Measurements from ENCODE around the gene ABCA4. TPM values are rescaled to one million over a fixed set of nuclear protein-coding genes. Genes with fewer than 3 reads are reported as not detected.

Gene ABCA4
- total RNA-seq, 1 experiment from 2014 or later, result 1.5 TPM

DNA sequence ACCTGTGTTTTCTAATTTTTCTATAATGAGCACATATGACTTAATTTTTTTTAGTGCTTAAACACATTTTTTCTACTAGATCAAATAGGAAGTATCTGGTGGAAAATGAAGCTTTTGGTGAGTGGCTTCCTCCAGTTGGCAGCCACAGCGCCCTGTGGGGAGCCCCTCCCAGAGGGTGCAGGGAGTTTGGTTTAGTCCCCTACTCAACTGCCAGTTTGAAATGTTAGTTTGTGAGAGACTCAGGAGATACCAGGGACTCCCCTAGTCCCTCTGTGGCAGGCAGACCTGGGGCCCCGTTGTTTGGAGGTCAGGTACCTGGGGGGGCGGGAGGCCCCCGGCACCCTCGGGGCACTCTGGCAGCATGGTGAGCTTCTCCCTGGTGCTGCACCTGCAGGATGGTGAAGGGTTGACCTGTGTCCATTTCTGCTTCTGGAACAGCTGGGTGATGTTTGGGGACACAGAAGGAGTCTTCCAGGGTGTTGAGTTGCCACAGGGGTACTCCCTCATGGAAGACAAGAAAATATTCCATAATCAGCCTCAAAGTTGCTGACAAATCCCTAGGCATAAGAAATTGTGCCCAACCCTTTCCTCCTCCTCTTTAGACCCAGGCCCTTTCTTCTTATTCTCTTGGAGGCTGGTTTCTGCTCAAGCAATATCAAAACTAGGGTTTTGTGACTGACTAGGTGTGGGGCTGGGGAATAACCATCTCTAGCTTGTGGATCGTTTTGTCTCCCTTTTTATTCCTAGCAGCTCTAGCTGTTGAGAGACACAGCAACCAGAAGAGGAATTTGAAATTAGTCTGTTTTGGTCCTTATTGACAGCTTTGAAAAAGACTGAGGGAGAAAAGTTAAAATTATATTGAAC lies 91.6 kb downstream of the ABCA4 start:
- Histone ChIP-seq H3K27ac (ENCODE audit: low read length) (no peak overlapping the region; the same call in 1 of the 2 replicates), H3K27me3 (ENCODE audit: control insufficient read depth, insufficient read depth, low read length) (no peaks in the 10 kb centered on the region), H3K36me3 (ENCODE audit: control insufficient read depth, insufficient read depth, low read length) (no peaks in the 10 kb centered on the region), H3K4me3 (ENCODE audit: low read depth in 2 of 2, low read length in 2 of 2) (no peak overlapping the region), H3K4me1 (ENCODE audit: control insufficient read depth, insufficient read depth, low read length) (peaks cover 10% of the 10 kb centered on the region), H3K9me3 (ENCODE audit: control insufficient read depth, insufficient read depth, low read depth, low read length) (no peaks in the 10 kb centered on the region)
- no peak for ATAC-seq
- ChIA-PET CTCF (interaction anchor here (1.5 kb wide), 1 partner anchor 10 kb away, joined by 3 read pairs; no protein-coding TSS in a partner anchor), POLR2A (no interaction called here)
- TF ChIP-seq SIN3A (IDR thresholded peaks at IDR 0.05; ENCODE audit: borderline replicate concordance, insufficient read depth, low read depth, low read length) (no peak), TCF7L2 (IDR thresholded peaks at IDR 0.05; ENCODE audit: low read depth, low read length) (no peak), POLR2AphosphoS5 (IDR thresholded peaks at IDR 0.05; ENCODE audit: low read depth, low read length) (no peak)
- TF ChIP-seq, protein P1, sequence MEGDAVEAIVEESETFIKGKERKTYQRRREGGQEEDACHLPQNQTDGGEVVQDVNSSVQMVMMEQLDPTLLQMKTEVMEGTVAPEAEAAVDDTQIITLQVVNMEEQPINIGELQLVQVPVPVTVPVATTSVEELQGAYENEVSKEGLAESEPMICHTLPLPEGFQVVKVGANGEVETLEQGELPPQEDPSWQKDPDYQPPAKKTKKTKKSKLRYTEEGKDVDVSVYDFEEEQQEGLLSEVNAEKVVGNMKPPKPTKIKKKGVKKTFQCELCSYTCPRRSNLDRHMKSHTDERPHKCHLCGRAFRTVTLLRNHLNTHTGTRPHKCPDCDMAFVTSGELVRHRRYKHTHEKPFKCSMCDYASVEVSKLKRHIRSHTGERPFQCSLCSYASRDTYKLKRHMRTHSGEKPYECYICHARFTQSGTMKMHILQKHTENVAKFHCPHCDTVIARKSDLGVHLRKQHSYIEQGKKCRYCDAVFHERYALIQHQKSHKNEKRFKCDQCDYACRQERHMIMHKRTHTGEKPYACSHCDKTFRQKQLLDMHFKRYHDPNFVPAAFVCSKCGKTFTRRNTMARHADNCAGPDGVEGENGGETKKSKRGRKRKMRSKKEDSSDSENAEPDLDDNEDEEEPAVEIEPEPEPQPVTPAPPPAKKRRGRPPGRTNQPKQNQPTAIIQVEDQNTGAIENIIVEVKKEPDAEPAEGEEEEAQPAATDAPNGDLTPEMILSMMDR (IDR thresholded peaks at IDR 0.05), result no peak
- TF ChIP-seq, protein P2, sequence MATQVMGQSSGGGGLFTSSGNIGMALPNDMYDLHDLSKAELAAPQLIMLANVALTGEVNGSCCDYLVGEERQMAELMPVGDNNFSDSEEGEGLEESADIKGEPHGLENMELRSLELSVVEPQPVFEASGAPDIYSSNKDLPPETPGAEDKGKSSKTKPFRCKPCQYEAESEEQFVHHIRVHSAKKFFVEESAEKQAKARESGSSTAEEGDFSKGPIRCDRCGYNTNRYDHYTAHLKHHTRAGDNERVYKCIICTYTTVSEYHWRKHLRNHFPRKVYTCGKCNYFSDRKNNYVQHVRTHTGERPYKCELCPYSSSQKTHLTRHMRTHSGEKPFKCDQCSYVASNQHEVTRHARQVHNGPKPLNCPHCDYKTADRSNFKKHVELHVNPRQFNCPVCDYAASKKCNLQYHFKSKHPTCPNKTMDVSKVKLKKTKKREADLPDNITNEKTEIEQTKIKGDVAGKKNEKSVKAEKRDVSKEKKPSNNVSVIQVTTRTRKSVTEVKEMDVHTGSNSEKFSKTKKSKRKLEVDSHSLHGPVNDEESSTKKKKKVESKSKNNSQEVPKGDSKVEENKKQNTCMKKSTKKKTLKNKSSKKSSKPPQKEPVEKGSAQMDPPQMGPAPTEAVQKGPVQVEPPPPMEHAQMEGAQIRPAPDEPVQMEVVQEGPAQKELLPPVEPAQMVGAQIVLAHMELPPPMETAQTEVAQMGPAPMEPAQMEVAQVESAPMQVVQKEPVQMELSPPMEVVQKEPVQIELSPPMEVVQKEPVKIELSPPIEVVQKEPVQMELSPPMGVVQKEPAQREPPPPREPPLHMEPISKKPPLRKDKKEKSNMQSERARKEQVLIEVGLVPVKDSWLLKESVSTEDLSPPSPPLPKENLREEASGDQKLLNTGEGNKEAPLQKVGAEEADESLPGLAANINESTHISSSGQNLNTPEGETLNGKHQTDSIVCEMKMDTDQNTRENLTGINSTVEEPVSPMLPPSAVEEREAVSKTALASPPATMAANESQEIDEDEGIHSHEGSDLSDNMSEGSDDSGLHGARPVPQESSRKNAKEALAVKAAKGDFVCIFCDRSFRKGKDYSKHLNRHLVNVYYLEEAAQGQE (IDR thresholded peaks at IDR 0.05; ENCODE audit: insufficient read depth in 1 of 2, low read depth in 2 of 2, low read length in 1 of 2), result no peak
- intact Hi-C loops (cut with micrococcal nuclease; ENCODE audit: unreplicated experiment) (no loop called here), in situ Hi-C loops (cut with HindIII; ENCODE audit: low pct_unique_long_range_greater_than_20kb, low sequenced_read_pairs) (no loop called here)
- BruUV-seq (replicated peaks), result no TSS peak
- no peak for DNase-seq (ENCODE audit: low read depth, low spot score)

DNA sequence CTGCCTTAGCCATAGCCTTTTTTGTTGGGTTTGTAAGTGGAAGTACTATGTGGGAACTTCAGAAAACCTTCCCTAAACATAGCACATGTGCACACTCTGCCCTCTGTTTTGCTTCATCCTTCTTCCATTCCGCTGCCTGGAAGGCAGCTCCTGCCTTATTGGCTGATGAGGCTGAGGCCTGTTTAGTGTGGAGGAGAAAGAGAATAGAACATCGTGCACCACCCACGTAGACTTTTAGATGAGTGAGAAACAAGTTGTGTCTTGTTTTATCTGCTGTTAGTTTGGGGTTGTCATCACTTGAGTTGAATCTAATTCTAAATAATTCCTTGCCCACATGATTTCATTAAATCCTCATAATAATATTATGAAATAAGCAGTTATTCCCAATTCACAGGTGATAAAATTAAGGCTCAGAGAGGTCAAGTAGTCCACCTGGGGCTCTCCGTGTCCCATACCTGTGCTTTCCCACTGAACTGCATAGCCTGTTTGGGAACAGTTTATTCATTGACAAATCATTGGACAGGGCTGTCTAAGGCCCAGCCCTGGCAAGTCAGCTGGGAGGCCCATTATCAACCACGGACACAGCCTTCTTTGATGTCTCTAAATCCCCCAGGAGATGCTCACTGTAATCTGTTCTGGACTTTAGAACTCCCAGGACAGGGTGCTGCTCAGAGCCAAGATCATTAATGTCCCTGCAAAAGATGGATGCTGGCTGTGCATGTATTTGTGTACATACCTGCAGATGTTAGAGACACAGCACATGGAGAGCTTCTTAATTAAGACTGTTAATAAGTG lies 93.0 kb downstream of the ABCA4 start:
- intact Hi-C loops (cut with micrococcal nuclease; ENCODE audit: unreplicated experiment) (loop anchor here (2.0 kb wide), 1 partner anchor 309 kb away; no protein-coding TSS in a partner anchor), in situ Hi-C loops (cut with HindIII; ENCODE audit: low pct_unique_long_range_greater_than_20kb, low sequenced_read_pairs) (no loop called here)
- H3K4me3 ChIP-seq (ENCODE audit: low read depth in 2 of 2, low read length in 2 of 2), result no peak overlapping the region
- ChIA-PET POLR2A (interaction anchor here (0.7 kb wide), 1 partner anchor 112 kb away, joined by 3 read pairs; no protein-coding TSS in a partner anchor), CTCF (interaction anchor here (0.9 kb wide), 1 partner anchor 308 kb away, joined by 3 read pairs; no protein-coding TSS in a partner anchor)
- H3K27ac ChIP-seq (ENCODE audit: low read length), result peak overlapping the region; percentile 88; the same call in 1 of the 2 replicates
- ATAC-seq (no peak), DNase-seq (ENCODE audit: low read depth, low spot score) (no peak)
- H3K4me1 ChIP-seq (ENCODE audit: control insufficient read depth, insufficient read depth, low read length), result peaks cover 15% of the 10 kb centered on the region
- BruUV-seq (replicated peaks), result no TSS peak
- TF ChIP-seq POLR2AphosphoS5 (IDR thresholded peaks at IDR 0.05; ENCODE audit: low read depth, low read length), result no peak
- TF ChIP-seq, protein P2 (IDR thresholded peaks at IDR 0.05; ENCODE audit: insufficient read depth in 1 of 2, low read depth in 2 of 2, low read length in 1 of 2), result no peak
- TF ChIP-seq SIN3A (IDR thresholded peaks at IDR 0.05; ENCODE audit: borderline replicate concordance, insufficient read depth, low read depth, low read length), result no peak
- no peak for TF ChIP-seq TCF7L2 (IDR thresholded peaks at IDR 0.05; ENCODE audit: low read depth, low read length)
- TF ChIP-seq, protein P1 (IDR thresholded peaks at IDR 0.05), result no peak
- H3K36me3 ChIP-seq (ENCODE audit: control insufficient read depth, insufficient read depth, low read length), result no peaks in the 10 kb centered on the region
- H3K9me3 ChIP-seq (ENCODE audit: control insufficient read depth, insufficient read depth, low read depth, low read length), result no peaks in the 10 kb centered on the region
- no peaks in the 10 kb centered on the region for H3K27me3 ChIP-seq (ENCODE audit: control insufficient read depth, insufficient read depth, low read length)

Data from Panc1 (cell line).